ENCODE data around the gene SORCS2. TPM values are rescaled to one million over a fixed set of nuclear protein-coding genes. Genes with fewer than 3 reads are reported as not detected.

SORCS2 gene
- total and polyA plus RNA-seq, 2 of the 4 experiments (the other 2 are of a cell fraction), result 0.36 to 0.62 TPM

DNA sequence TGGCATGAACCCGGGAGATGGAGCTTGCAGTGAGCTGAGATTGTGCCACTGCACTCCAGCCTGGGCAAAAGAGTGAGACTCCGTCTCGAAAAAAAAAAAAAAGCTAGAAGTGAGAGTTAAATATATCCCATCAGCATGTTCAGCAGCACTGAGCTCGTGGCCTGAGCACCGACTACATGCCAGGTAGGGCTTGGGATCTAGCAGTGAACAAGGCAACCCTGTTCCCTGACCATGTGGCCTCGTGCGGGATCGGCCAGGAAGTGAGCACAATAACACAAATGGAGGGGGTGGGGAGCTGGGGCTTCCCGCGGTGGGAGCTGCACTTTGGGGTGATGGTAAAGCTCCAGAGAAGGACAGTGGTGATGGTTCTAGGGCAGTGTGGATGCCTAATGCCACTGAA, 436.1 kb downstream of the SORCS2 start:
- Histone ChIP-seq H3K4ac (ENCODE audit: low read depth, low read length) (no peak overlapping the region), H3K4me1 (ENCODE audit: control insufficient read depth, insufficient read depth, low read length) (peaks cover 6% of the 10 kb centered on the region), H2BK5ac (ENCODE audit: low read depth, low read length, poor library complexity, severe bottlenecking) (no peak overlapping the region), H3K9me3 (ENCODE audit: control insufficient read depth, insufficient read depth, low read length) (no peaks in the 10 kb centered on the region), H4K20me1 (ENCODE audit: insufficient read depth, low read length) (peaks cover 6% of the 10 kb centered on the region), H3K4me2 (ENCODE audit: low read depth, low read length) (no peak overlapping the region), H3K18ac (ENCODE audit: low read depth, low read length) (no peak overlapping the region), H2AK5ac (ENCODE audit: low read depth, low read length) (no peak overlapping the region), H2AK9ac (replicated peaks; ENCODE audit: low read depth, low read length, poor library complexity) (no peak overlapping the region), H3K79me1 (ENCODE audit: low read depth in 1 of 2, low read length in 2 of 2) (no peaks in the 10 kb centered on the region), H2AFZ (replicated peaks; ENCODE audit: low read length, poor library complexity) (no peak overlapping the region), H4K91ac (ENCODE audit: insufficient read depth, low read depth, low read length) (no peak overlapping the region), H3K56ac (ENCODE audit: extremely low read depth, insufficient read depth, low read length) (no peak overlapping the region), H2BK15ac (ENCODE audit: low read depth, low read length) (no peak overlapping the region), H3K27ac (ENCODE audit: insufficient read depth, low read length) (no peak overlapping the region), H3K9ac (ENCODE audit: low read depth, low read length) (no peak overlapping the region), H3K23ac (ENCODE audit: low read depth, low read length) (no peak overlapping the region), H3K27me3 (ENCODE audit: control insufficient read depth, insufficient read depth, low read length) (peaks cover 6% of the 10 kb centered on the region), H4K8ac (ENCODE audit: low read depth in 2 of 2, low read length in 2 of 2) (no peak overlapping the region), H4K5ac (ENCODE audit: low read depth, low read length) (no peak overlapping the region), H3K4me3 (ENCODE audit: insufficient read depth, low read depth, low read length) (no peak overlapping the region), H3K36me3 (ENCODE audit: control insufficient read depth, insufficient read depth, low read length) (no peaks in the 10 kb centered on the region), H2BK120ac (ENCODE audit: low read depth, low read length) (no peak overlapping the region), H2BK20ac (ENCODE audit: low read depth, low read length) (no peak overlapping the region), H3K9me1 (ENCODE audit: insufficient read depth, low read length) (0 out of 2 replicates have a peak, but pooled peaks cover 7% of the 10 kb centered on the region), H3K14ac (replicated peaks; ENCODE audit: low read depth, low read length) (no peak overlapping the region)
- POLR2A ChIA-PET (ENCODE audit: unreplicated experiment), result no interaction called here
- no peak for TF ChIP-seq CHD1 (IDR thresholded peaks at IDR 0.05; ENCODE audit: low read depth, low read length)
- TF ChIP-seq CTCF (conservative IDR thresholded peaks at IDR 0.05; ENCODE audit: low read depth, low read length), result no peak
- TF ChIP-seq RAD21 (IDR thresholded peaks at IDR 0.05; ENCODE audit: low read length), result no peak
- no peak for TF ChIP-seq BHLHE40 (IDR thresholded peaks at IDR 0.05; ENCODE audit: low read depth, low read length)
- TF ChIP-seq MXI1 (IDR thresholded peaks at IDR 0.05; ENCODE audit: borderline replicate concordance, low read depth, low read length), result no peak
- no peak for TF ChIP-seq SMC3 (IDR thresholded peaks at IDR 0.05; ENCODE audit: low read depth, low read length)
- no peak for TF ChIP-seq RFX5 (IDR thresholded peaks at IDR 0.05; ENCODE audit: low read depth, low read length)
- TF ChIP-seq MAFK (IDR thresholded peaks at IDR 0.05; ENCODE audit: low read depth, low read length), result no peak
- TF ChIP-seq NFE2L2 (IDR thresholded peaks at IDR 0.05; ENCODE audit: low read depth, low read length), result no peak
- TF ChIP-seq FOS (IDR thresholded peaks at IDR 0.05; ENCODE audit: low read depth, low read length), result no peak
- TF ChIP-seq, protein P1, sequence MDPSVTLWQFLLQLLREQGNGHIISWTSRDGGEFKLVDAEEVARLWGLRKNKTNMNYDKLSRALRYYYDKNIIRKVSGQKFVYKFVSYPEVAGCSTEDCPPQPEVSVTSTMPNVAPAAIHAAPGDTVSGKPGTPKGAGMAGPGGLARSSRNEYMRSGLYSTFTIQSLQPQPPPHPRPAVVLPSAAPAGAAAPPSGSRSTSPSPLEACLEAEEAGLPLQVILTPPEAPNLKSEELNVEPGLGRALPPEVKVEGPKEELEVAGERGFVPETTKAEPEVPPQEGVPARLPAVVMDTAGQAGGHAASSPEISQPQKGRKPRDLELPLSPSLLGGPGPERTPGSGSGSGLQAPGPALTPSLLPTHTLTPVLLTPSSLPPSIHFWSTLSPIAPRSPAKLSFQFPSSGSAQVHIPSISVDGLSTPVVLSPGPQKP (IDR thresholded peaks at IDR 0.05; ENCODE audit: borderline replicate concordance, low read depth, low read length), result no peak
- no peak for TF ChIP-seq RCOR1 (IDR thresholded peaks at IDR 0.05; ENCODE audit: insufficient replicate concordance, low read length)
- no CpG with 5 or more reads among the region's 10 CpGs for WGBS, 2 experiments (ENCODE audit: extremely low coverage in 2 of 2, insufficient read length in 1 of 2)
- CTCF ChIA-PET, result no interaction called here
- no peak for DNase-seq
- intact Hi-C loops (cut with micrococcal nuclease), result no loop called here
- dilution Hi-C loops (cut with HindIII; ENCODE audit: low sequenced_read_pairs, unreplicated experiment), result no loop called here
- in situ Hi-C loops (cut with MboI; ENCODE audit: low sequenced_read_pairs), result no loop called here
- BruUV-seq (replicated peaks), result no TSS peak
- no peak for ATAC-seq (ENCODE audit: low read depth)
